NT2/D1 (cell line): ENCODE data around the gene ARHGAP22.

Experiments used
- DNase-seq: peaks from one replicate; pipeline ENCODE4 v3.0.0-alpha.2; 2011; ENCODE audit warnings: low read depth, low spot score
- H3K27me3 ChIP-seq: 2 replicates; pipeline ENCODE4 v1.6.0; 2011; ENCODE audit warnings: mild to moderate bottlenecking; ENCODE audit not compliant: insufficient read length, insufficient read depth
- H3K36me3 ChIP-seq: 2 replicates; pipeline ENCODE4 v1.6.1; 2011; ENCODE audit warnings: mild to moderate bottlenecking, low read length, mixed read lengths; ENCODE audit not compliant: insufficient read depth, insufficient read length
- H3K4me1 ChIP-seq: 2 replicates; pipeline ENCODE4 v1.5.1; 2011; ENCODE audit not compliant: insufficient read depth, insufficient read length
- H3K4me3 ChIP-seq: 2 replicates; pipeline ENCODE4 v1.5.1; 2011; ENCODE audit warnings: low read depth; ENCODE audit not compliant: insufficient read length
- H3K9ac ChIP-seq: 2 replicates; pipeline ENCODE4 v1.6.0; 2011; ENCODE audit warnings: low read depth; ENCODE audit not compliant: insufficient read length
- H3K9me3 ChIP-seq: 2 replicates; pipeline ENCODE4 v1.5.1; 2011; ENCODE audit warnings: mild to moderate bottlenecking, low read length; ENCODE audit not compliant: insufficient read depth
- SUZ12 ChIP-seq: IDR thresholded peaks from 2 replicates; pipeline ENCODE4 v1.6.1; 2011; ENCODE audit not compliant: insufficient read length, insufficient read depth; ENCODE audit errors: extremely low read depth
- YY1 ChIP-seq: IDR thresholded peaks from 2 replicates; pipeline ENCODE4 v1.6.1; 2011; ENCODE audit not compliant: insufficient read length, insufficient read depth
- ZNF274 ChIP-seq: IDR thresholded peaks from 2 replicates; pipeline ENCODE4 v1.6.1; 2011; ENCODE audit warnings: mild to moderate bottlenecking, low read depth, low read length

The ARHGAP22 gene

GRCh38 chr10:48554656-48555055 lies 50.2 kb downstream of the ARHGAP22 start:
- H3K27me3 ChIP-seq: no peaks in the 10 kb centered on the region
- no peak for DNase-seq
- H3K36me3 ChIP-seq: no peaks in the 10 kb centered on the region
- peaks cover 2% of the 10 kb centered on the region for H3K4me1 ChIP-seq
- H3K9ac ChIP-seq: no peak overlapping the region
- H3K9me3 ChIP-seq: peaks cover 11% of the 10 kb centered on the region; the same call in 1 of the 2 replicates
- no peak for TF ChIP-seq YY1
- TF ChIP-seq SUZ12: no peak
- TF ChIP-seq ZNF274: no peak
- no peak overlapping the region for H3K4me3 ChIP-seq

DNA sequence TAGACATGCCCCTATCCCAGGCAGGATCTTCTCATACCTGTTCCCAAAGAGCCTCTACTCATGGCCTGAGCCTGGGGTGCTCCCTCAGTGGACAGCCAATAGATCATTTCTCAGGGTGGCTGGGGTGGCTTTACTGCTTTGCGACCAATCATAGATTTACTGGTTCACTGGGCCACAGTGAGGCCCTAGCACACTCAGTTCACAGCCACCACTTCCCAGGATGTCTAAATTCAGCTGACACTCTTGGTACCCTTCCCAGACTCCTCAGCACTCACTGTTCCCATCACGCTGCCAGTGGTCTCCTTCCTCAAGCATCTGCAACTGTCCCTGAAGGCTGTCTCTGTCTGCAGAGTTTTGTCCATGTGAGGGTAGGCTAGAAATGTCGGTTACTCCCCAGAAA lies 50.6 kb downstream of the ARHGAP22 start:
- Histone ChIP-seq H3K27me3 (no peaks in the 10 kb centered on the region), H3K4me1 (peaks cover 2% of the 10 kb centered on the region), H3K9me3 (peaks cover 11% of the 10 kb centered on the region; the same call in 1 of the 2 replicates), H3K9ac (no peak overlapping the region), H3K36me3 (no peaks in the 10 kb centered on the region), H3K4me3 (no peak overlapping the region)
- no peak for DNase-seq
- TF ChIP-seq YY1 (no peak), SUZ12 (no peak), ZNF274 (no peak)

DNA sequence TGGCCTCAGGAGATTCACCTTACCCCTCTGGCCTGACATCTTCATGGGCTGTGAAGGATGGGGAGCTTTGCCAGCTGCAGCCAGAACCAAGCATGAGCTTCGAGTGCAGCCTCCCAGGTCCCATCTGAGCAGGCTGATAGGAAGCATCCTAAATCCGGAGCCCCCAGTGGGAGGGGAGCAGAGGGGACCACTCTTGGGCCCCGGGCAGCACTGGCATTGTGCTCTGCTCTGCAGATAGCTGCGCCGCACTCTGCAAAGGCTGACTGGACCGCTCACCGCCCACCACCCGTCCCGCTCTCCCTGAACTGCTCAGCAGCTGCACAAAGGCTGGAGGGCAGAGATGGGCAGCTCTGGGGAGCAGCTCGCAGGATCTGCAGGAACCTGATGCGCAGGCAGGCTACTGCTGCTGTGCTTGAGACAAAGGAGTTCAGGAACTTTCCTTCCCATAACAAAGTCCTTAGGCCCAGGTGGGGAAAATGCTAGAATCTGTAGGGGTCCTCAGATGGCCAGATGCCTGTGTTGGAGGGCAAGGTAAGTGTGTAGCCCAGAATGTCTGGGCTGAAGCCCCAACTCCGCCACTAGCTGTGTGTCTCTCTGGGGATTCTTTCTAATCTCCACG lies 51.8 kb downstream of the ARHGAP22 start:
- no peaks in the 10 kb centered on the region for H3K27me3 ChIP-seq
- peaks cover 2% of the 10 kb centered on the region for H3K4me1 ChIP-seq
- H3K36me3 ChIP-seq: no peaks in the 10 kb centered on the region
- no peak for TF ChIP-seq ZNF274
- no peak for TF ChIP-seq YY1
- TF ChIP-seq SUZ12: no peak
- H3K9me3 ChIP-seq: peaks cover 11% of the 10 kb centered on the region; the same call in 1 of the 2 replicates
- no peak overlapping the region for H3K9ac ChIP-seq
- no peak overlapping the region for H3K4me3 ChIP-seq
- DNase-seq: no peak

GRCh38 chr10:48551861-48552591 lies 52.8 kb downstream of the ARHGAP22 start:
- H3K9ac ChIP-seq: no peak overlapping the region
- no peaks in the 10 kb centered on the region for H3K4me1 ChIP-seq
- H3K4me3 ChIP-seq: no peak overlapping the region
- H3K36me3 ChIP-seq: no peaks in the 10 kb centered on the region
- TF ChIP-seq YY1: no peak
- no peak for TF ChIP-seq ZNF274
- TF ChIP-seq SUZ12: no peak
- H3K27me3 ChIP-seq: no peaks in the 10 kb centered on the region
- DNase-seq: no peak
- peaks cover 11% of the 10 kb centered on the region; the same call in 1 of the 2 replicates for H3K9me3 ChIP-seq

DNA sequence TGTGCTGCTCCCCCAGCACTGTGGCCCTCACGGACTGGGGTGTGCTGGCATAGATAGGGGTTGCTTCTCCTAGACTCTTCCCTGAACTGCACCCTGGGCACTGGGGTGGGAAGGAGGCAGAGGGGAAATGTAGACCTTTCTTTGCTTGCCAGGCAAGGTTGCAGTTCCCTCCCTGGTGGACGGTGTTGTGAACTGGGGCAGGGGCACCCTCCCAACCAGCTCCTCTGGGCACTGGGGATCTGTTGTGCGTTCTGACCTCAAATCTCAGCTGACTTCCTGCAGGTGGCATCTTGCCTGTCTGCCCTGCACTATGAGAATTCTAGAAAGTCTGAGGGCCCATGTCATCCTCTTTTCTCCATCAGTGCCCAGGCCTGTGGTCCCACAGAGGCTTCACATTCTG lies 53.9 kb downstream of the ARHGAP22 start:
- Histone ChIP-seq H3K36me3 (no peaks in the 10 kb centered on the region), H3K4me3 (no peak overlapping the region), H3K27me3 (no peaks in the 10 kb centered on the region), H3K4me1 (no peaks in the 10 kb centered on the region), H3K9me3 (peaks cover 11% of the 10 kb centered on the region; the same call in 1 of the 2 replicates), H3K9ac (no peak overlapping the region)
- DNase-seq: no peak
- TF ChIP-seq SUZ12: no peak
- TF ChIP-seq ZNF274: no peak
- TF ChIP-seq YY1: no peak

DNA sequence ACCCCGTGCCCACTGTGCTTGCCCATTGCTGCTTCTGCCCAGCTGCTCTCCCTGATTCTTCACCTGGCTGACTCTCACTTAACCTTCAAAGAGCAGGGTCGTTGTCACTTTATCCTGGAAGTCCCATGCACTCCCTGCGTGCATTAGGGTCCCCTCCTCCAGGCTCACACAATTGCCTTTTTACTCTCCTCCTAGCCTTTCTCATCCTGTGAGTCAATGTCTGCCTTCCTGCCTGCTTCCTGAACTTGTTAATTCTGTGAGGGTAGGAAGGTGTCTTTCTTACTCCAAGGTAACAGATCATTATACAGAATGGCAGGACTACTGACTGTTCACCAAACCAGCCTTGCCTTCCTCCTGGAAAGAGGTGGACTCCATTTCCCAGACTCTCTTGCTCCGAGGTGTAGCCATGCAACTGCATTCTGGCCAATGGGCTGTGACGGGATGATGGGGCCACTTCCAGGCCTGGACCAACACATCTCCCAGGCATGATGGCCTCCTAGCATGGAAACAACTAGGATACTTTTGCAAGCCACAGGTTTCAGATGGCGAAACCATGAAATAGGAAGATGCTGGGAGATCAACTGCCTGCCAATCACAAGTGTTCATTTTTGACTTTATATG lies 54.7 kb downstream of the ARHGAP22 start:
- Histone ChIP-seq H3K4me1 (no peaks in the 10 kb centered on the region), H3K9ac (no peak overlapping the region)

GRCh38 chr10:48549236-48549635 lies 55.6 kb downstream of the ARHGAP22 start:
- no peak for TF ChIP-seq YY1
- no peak for TF ChIP-seq ZNF274
- no peak for TF ChIP-seq SUZ12
- Histone ChIP-seq H3K4me3 (no peak overlapping the region), H3K9ac (no peak overlapping the region), H3K9me3 (peaks cover 11% of the 10 kb centered on the region; the same call in 1 of the 2 replicates), H3K4me1 (no peaks in the 10 kb centered on the region), H3K36me3 (no peaks in the 10 kb centered on the region), H3K27me3 (no peaks in the 10 kb centered on the region)
- DNase-seq: no peak

More for the DNA sequence above, 54.7 kb downstream of the ARHGAP22 start:
- Histone ChIP-seq H3K4me3 (no peak overlapping the region), H3K36me3 (no peaks in the 10 kb centered on the region), H3K9me3 (peaks cover 11% of the 10 kb centered on the region; the same call in 1 of the 2 replicates), H3K27me3 (no peaks in the 10 kb centered on the region)
- no peak for DNase-seq
- TF ChIP-seq YY1 (no peak), ZNF274 (no peak), SUZ12 (no peak)
